ENCODE results near the gene RRP15. TPM values are rescaled to one million over a fixed set of nuclear protein-coding genes. Genes with fewer than 3 reads are reported as not detected.

Gene RRP15
- total RNA-seq, 1 experiment from 2014 or later, result 36.0 TPM

DNA sequence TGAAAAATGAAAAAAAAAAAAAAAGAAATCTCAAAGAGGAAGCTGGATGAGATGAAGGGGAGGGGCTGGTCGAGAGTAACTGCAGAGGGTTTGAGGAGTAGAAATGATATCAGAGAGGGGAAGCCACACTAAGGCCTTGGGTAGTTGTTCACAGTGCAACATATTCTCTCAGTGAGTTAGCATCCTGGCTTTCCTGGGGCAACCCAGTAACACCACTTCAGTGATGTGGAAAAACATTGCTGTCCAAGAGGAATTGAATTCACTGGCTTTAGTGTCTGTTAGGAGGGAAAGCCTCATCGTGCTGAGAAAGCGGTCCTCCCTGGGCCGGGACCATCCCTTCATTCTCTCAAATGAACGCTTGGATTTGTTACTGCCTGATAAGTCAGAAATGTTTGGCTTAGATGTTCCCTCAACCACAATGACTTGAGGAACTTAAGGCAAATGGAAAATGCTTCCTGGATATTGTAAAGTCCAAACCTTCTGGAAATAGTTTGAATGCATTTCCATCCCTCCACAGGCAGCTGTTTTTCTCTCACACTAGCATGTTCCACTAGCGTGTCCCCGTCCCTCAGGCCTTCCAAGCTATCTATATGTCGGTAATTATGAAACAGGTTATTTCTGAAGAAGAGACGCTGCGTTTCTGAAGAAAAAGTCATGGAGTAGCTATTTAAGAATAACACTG is 72.3 kb downstream of the RRP15 start (continued):
- TF ChIP-seq ZNF263 (CRISPR knock-in tag; IDR thresholded peaks at IDR 0.05; ENCODE audit: low read depth) (no peak), ZNF219 (CRISPR knock-in tag; IDR thresholded peaks at IDR 0.05; ENCODE audit: borderline replicate concordance) (no peak), TEAD1 (CRISPR knock-in tag; IDR thresholded peaks at IDR 0.05) (no peak), SMAD3 (CRISPR knock-in tag; IDR thresholded peaks at IDR 0.05; ENCODE audit: borderline replicate concordance) (no peak), ZNF671 (CRISPR knock-in tag; IDR thresholded peaks at IDR 0.05) (no peak), NFATC4 (CRISPR knock-in tag; IDR thresholded peaks at IDR 0.05) (no peak)

DNA sequence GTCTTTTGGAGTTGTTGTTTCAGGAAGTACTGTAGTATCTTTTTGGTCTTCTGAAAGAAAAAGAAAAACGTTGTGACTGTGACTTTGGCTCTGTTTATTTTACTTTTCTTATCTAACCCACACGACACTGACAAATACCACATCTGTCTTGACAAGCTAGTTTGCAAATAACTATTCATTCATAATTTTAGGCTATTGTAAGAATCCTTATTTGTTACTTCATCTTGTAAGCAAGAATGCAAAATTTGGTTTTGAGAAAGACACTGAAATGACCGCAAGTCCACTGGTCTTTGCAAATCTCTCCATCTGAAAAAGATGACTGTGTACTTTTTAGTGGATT is 72.8 kb downstream of the RRP15 start:
- no peaks in the 10 kb centered on the region for H3K9me3 Mint-ChIP-seq
- no peak overlapping the region for H3K4me3 Mint-ChIP-seq
- no peaks in the 10 kb centered on the region for H3K36me3 Mint-ChIP-seq
- H3K27me3 Mint-ChIP-seq (ENCODE audit: low read depth), result no peaks in the 10 kb centered on the region
- ATAC-seq, result no peak
- ChIA-PET CTCF (no interaction called here), POLR2A (no interaction called here)
- no peak overlapping the region for H3K27ac Mint-ChIP-seq
- peaks cover 31% of the 10 kb centered on the region for H3K4me1 Mint-ChIP-seq
- no peak for DNase-seq (ENCODE audit: low spot score)
- no peak for TF ChIP-seq MXD4 (CRISPR knock-in tag; IDR thresholded peaks at IDR 0.05; ENCODE audit: borderline replicate concordance)
- TF ChIP-seq IRF2 (CRISPR knock-in tag; IDR thresholded peaks at IDR 0.05; ENCODE audit: borderline replicate concordance, low read depth), result no peak
- TF ChIP-seq, protein P1, sequence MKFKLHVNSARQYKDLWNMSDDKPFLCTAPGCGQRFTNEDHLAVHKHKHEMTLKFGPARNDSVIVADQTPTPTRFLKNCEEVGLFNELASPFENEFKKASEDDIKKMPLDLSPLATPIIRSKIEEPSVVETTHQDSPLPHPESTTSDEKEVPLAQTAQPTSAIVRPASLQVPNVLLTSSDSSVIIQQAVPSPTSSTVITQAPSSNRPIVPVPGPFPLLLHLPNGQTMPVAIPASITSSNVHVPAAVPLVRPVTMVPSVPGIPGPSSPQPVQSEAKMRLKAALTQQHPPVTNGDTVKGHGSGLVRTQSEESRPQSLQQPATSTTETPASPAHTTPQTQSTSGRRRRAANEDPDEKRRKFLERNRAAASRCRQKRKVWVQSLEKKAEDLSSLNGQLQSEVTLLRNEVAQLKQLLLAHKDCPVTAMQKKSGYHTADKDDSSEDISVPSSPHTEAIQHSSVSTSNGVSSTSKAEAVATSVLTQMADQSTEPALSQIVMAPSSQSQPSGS (CRISPR knock-in tag; IDR thresholded peaks at IDR 0.05; ENCODE audit: borderline replicate concordance, low read depth), result no peak
- no peak for TF ChIP-seq JAZF1 (CRISPR knock-in tag; IDR thresholded peaks at IDR 0.05)
- no peak for TF ChIP-seq ZNF317 (CRISPR knock-in tag; IDR thresholded peaks at IDR 0.05; ENCODE audit: borderline replicate concordance, low read depth)
- TF ChIP-seq ELF4 (CRISPR knock-in tag; IDR thresholded peaks at IDR 0.05; ENCODE audit: low read depth), result no peak
- no peak for TF ChIP-seq SMAD4 (CRISPR knock-in tag; IDR thresholded peaks at IDR 0.05)
- no peak for TF ChIP-seq FOXJ3 (CRISPR knock-in tag; IDR thresholded peaks at IDR 0.05; ENCODE audit: borderline replicate concordance)
- TF ChIP-seq, protein P2, sequence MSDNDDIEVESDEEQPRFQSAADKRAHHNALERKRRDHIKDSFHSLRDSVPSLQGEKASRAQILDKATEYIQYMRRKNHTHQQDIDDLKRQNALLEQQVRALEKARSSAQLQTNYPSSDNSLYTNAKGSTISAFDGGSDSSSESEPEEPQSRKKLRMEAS (CRISPR knock-in tag; IDR thresholded peaks at IDR 0.05), result no peak
- TF ChIP-seq ZNF423 (CRISPR knock-in tag; IDR thresholded peaks at IDR 0.05), result no peak
- no peak for TF ChIP-seq CBFB (CRISPR knock-in tag; IDR thresholded peaks at IDR 0.05; ENCODE audit: low read depth)
- TF ChIP-seq, protein P3, sequence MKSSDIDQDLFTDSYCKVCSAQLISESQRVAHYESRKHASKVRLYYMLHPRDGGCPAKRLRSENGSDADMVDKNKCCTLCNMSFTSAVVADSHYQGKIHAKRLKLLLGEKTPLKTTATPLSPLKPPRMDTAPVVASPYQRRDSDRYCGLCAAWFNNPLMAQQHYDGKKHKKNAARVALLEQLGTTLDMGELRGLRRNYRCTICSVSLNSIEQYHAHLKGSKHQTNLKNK (CRISPR knock-in tag; IDR thresholded peaks at IDR 0.05), result no peak

DNA sequence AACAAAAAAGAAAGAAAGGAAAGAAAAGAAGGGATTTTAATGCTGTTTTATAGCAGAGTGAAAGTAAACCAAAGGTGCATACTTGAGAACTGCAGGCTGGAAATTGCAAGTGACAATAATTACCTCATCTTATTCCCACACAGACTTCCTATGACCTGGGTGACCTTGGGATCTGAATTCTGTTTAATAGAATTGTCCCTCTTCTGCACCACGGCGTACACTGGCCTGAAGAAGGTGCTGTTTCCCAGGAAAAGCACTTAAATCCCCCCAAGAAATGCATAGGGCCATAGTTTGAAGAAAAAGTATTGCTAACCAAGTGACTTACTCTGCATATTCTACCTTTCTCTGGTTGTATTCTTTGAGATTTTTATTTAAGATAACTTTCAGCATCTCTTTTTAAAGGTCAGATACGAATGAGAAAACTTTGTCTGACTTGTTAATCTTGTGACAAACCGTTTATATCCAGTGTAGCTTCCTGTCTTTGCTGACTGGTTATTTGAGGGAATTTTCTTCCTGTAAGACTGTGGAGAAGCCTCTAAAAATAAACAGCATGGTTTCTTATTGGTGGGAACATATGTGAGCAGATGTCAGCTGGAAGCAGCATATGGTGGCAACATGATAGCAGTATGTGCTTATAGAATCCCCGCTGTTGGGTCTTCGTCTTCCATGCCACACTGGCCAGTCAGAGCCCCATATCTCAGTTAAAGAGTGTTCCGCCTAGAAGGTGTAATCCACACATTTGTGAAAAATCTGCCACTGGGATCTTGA is 76.4 kb downstream of the RRP15 start:
- Mint-ChIP-seq H3K27me3 (ENCODE audit: low read depth) (no peaks in the 10 kb centered on the region), H3K36me3 (no peaks in the 10 kb centered on the region), H3K9me3 (no peaks in the 10 kb centered on the region), H3K4me1 (peaks cover 25% of the 10 kb centered on the region), H3K4me3 (no peak overlapping the region), H3K27ac (peak overlapping the region; percentile 45; the same call in 1 of the 2 replicates)
- DNase-seq (ENCODE audit: low spot score), result no peak
- CTCF ChIA-PET, result interaction anchor here (0.5 to 1.5 kb wide), 4 partner anchors 22 to 705 kb away, joined by 3 to 4 read pairs (median 3); no protein-coding TSS in a partner anchor
- TF ChIP-seq ESRRA (CRISPR knock-in tag; IDR thresholded peaks at IDR 0.05; ENCODE audit: borderline replicate concordance) (peak; percentile 56; the same call in 1 of the 2 replicates), SOX15 (CRISPR knock-in tag; IDR thresholded peaks at IDR 0.05) (no peak)
- TF ChIP-seq, protein P4, sequence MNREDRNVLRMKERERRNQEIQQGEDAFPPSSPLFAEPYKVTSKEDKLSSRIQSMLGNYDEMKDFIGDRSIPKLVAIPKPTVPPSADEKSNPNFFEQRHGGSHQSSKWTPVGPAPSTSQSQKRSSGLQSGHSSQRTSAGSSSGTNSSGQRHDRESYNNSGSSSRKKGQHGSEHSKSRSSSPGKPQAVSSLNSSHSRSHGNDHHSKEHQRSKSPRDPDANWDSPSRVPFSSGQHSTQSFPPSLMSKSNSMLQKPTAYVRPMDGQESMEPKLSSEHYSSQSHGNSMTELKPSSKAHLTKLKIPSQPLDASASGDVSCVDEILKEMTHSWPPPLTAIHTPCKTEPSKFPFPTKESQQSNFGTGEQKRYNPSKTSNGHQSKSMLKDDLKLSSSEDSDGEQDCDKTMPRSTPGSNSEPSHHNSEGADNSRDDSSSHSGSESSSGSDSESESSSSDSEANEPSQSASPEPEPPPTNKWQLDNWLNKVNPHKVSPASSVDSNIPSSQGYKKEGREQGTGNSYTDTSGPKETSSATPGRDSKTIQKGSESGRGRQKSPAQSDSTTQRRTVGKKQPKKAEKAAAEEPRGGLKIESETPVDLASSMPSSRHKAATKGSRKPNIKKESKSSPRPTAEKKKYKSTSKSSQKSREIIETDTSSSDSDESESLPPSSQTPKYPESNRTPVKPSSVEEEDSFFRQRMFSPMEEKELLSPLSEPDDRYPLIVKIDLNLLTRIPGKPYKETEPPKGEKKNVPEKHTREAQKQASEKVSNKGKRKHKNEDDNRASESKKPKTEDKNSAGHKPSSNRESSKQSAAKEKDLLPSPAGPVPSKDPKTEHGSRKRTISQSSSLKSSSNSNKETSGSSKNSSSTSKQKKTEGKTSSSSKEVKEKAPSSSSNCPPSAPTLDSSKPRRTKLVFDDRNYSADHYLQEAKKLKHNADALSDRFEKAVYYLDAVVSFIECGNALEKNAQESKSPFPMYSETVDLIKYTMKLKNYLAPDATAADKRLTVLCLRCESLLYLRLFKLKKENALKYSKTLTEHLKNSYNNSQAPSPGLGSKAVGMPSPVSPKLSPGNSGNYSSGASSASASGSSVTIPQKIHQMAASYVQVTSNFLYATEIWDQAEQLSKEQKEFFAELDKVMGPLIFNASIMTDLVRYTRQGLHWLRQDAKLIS (CRISPR knock-in tag; IDR thresholded peaks at IDR 0.05; ENCODE audit: borderline replicate concordance), result no peak
- ATAC-seq, result peak; percentile 85
- POLR2A ChIA-PET, result no interaction called here

Data from WTC11 (cell line).